ENCODE data around the gene ACSF3. TPM values are rescaled to one million over a fixed set of nuclear protein-coding genes. Genes with fewer than 3 reads are reported as not detected.
"Not testable (repeated sequence)": the region's sequence is repeated elsewhere in the genome, so short reads cannot be mapped to it uniquely, and the experiment has no call there.

The ACSF3 gene
- total RNA-seq, 1 donor from 2014 or later: 36.6 TPM

DNA sequence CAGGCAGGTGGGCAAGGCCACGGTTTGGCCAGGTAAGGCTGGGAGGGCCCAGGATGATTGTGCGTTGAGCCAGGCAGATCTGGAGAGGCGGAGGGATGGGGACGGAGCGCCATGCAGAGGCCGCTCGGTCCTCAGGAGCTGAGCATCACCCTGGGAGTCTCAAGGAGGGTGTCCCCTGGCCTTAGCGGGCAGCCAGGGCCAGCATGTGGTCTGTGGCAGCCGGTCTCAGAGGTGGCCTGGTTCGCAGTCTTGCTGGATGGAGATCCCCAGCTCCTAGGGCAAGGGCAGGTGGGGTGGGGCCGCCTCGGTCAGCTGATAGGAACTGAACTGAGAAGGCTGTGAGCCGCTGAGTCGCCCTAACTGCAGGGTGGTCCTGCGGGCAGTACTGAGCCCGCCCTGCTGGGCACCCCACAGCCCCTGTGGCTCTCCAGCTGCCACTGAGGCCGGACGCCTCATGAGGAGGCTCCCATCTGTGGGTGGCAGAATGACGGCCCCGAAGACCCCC, 66.2 kb downstream of the ACSF3 start:
- DNase-seq (ENCODE audit: low spot score): no peak

- no peak for DNase-seq (ENCODE audit: low spot score)
Measured at GRCh38 chr16:89160977-89161701, 67.5 kb downstream of the ACSF3 start.

- DNase-seq (ENCODE audit: low spot score): no peak
Measured at GRCh38 chr16:89161763-89162713, 68.4 kb downstream of the ACSF3 start.

- DNase-seq (ENCODE audit: low spot score): no peak
Measured at GRCh38 chr16:89163297-89163696, 69.6 kb downstream of the ACSF3 start.

DNA sequence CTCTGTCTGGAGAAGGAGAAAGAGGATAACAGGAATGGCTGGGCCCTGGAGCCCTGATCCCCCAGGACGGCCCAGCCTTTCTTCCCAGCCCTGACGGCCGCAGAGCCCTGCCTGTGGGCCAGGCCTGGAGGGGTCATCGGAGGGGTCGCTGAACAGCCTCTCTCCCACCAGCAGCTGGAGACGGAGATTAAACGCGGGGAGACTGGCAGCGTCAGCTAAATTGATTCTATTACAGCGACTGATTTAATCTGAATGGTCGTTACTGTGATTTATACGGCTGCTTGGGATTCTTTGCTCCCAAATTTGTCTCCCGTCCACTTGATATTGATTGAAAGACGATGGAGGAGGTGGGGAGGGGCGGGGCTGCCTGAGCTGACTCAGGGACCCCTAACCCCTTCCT, 70.8 kb downstream of the ACSF3 start:
- no peak for DNase-seq (ENCODE audit: low spot score)

- no peak for DNase-seq (ENCODE audit: low spot score)
Measured at GRCh38 chr16:89164847-89165680, 71.4 kb downstream of the ACSF3 start.

DNA sequence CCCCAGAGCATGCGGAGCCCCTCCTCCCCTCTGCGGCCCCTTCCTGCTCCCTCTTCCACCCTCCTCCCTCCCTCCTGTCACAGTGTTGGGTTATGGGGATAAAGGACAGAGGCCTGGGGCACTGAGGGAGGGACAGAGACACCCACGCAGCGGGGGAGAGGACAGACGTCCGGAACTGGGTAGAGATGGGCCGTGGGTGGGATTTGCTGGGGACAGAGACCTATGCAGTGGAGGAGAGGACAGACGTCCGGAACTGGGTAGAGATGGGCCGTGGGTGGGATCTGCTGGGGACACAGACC, 72.0 kb downstream of the ACSF3 start:
- not testable (repeated sequence) for DNase-seq (ENCODE audit: low spot score)

DNA sequence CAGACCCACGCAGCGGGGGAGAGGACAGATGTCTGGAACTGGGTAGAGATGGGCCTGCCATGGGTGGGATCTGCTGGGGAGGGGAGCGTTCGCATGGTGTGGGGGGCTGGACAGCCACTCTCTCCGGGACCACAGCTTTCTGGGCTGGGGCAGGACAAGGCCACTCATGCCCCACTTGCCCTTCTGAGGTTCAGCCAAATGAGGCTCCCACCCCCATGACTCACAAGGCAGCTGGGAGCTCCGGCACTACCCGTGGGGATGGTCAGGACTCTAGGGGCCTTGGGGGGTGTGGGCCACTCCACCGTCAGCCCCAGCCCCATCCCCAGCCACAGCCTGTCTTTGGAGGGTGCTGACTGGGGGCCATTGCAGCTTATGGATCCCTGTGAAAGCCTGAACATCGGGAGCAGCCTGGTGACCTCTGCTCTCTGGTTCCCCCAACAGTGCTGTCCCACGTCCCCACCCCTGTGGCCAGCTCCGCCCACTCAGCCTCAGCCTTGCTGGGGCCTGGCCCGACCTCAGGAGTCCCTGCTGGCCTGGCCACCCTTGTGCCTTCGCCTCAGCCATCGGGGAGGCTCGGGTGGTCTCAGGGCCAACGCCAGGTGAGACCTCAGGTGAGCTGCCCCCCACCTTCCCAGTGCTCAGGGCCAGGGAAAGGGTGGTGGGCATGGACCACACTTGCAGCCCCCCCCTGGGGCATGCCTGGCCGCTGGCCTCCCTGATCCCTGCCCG, 73.2 kb downstream of the ACSF3 start:
- no peak for DNase-seq (ENCODE audit: low spot score)

DNA sequence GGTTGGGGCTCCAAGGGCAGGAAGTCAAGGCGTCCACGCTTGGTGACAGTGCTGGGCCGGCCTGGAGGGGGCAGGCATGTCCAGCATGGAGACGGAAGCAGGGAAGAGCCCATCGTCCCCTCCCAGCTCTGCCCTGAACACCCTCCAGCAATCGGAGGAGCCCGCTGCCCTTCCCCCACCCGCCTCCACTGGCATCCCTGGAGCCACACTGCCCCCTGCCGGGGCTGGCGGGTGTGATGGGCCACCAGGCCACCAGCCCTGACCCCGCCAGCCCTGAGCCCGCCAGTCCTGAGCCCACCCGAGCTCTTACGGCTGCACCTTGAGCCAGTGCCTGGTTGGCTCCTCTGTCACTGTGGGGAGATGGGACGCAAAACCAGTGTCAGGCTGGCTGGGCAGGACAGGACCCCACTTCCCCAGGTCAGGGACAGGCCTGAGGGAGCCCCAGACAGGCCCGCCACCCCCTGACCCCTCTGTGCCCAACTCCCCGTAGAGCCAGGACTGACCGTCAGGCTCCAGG, 73.8 kb downstream of the ACSF3 start:
- DNase-seq (ENCODE audit: low spot score): peak; percentile 63

DNA sequence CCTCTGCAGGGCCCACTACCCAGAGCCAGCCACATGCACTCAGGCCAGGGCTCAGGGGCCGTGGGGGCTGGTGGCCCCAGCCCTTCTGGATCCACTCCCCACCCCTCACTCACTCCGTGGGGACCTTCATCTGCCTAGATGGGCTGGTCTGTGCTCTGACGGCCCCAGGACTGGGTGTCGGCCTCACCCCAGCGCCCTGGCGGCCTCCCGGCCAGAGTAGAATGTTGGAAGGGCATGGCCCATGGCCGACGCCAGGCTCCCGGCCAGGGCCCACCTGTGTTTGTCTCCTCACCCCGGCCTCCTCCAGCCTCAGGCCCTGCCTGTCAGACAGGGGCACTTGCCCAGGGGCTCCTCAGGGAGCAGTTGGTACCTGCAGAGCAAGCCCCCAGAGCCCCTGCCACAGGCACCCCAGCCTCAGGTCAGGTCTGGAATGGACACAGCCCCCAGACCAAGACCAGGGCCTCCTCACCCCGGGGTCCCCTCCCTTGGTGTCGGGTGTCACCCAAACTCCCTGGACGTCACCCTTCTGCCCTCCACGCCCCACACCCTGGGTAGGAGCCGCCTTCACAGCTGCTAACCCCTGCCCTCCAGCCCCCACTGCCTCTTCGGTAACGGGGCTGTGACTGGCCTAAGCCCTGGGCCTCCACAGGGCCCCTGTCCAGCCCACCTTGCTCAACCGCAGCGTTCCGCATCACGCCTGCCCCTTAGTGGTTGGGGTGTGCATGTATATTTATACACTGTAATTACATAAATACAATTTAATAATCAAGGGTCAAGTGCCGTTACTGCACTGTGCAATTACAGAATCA, 74.9 kb downstream of the ACSF3 start:
- no peak for DNase-seq (ENCODE audit: low spot score)

DNA sequence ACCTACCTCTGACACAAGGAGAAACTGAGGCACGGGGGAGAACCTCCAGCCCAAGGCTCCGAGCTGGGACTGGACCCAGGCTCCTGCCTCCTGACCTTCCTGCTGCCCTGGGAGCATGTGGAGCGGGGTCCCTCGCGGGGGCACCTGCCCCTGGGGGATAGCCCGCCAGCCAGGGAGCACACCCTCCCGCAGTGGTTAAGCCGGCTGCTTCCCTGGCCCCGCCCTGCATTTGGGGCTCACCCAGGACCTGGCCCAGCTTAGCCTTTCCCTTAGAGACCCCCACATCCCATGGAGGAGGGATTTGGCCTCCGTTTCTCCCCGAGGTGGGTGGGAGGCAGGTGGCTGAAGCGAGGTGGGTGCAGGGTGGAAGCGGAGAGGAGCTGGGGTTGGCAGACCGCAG, 76.1 kb downstream of the ACSF3 start:
- no peak for DNase-seq (ENCODE audit: low spot score)

- no peak for DNase-seq (ENCODE audit: low spot score)
Measured at GRCh38 chr16:89170346-89171215, 76.9 kb downstream of the ACSF3 start.

DNA sequence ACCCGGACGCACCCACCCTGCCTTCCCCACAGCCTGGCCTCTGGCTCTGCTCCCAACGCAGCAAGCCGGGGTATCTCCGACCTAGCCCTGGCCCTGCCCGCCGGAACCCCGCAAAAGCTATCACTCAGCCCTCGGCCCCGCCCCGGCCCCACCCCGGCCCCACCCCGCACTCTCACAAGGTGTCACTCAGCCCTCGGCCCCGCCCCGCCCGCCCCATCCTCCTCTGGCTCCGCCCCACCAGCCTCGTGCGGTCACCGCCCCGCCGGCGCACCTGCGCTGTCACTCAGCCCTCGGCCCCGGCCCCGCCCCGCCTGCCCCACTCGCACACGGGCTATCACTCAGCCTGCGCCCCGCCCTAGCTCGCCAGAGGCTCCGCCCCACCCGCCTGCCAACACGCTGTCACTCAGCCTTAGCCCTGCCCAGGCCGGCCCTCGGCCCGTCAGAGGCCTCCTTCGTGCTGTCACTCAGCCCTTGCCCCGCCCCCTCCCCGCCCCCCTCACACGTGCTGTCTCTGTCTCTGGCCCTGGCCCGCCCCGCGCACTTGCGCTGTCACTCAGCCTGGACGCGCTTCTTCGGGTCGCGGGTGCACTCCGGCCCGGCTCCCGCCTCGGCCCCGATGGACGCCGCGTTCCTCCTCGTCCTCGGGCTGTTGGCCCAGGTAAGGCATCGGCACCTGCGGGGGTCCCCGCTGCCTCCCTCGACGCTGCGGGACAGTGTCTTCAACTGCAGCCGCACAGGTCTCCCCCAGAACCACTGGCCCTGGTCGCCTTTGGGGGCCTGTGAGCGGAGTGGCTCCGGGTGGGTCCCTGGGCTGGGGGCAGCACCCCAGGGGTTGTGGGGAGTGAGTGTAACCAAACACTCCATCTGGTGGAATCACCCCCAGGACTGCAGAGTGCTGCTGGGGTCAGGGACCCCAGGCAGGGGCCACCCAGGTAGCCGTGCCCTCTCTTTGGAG, 77.8 kb downstream of the ACSF3 start, which contains the start of gene CDH15:
Gene CDH15 (plus strand): TSS at position 533 of the 955 bp plus-strand sequence. CDS start 84 bp downstream, at position 617.
- DNase-seq (ENCODE audit: low spot score): peak; percentile 82

DNA sequence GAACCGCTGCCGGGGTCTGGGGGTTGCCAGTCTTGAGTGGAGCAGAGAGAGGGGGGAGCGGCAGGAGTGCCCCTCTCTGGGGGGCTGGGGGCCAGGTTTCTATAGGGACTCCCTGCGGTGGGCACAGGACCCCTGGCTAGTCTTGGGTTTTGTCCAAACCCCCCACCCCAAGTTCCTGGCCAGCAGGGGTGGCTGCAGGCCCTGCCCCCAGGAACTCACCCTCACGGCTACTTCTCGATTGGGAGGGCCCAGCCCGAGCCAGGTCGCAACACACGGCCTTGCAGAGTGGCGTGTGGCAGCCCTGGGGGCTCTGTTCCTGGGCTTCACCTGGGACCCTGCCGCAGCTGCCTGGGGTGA, 78.5 kb downstream of the ACSF3 start:
- no peak for DNase-seq (ENCODE audit: low spot score)

GRCh38 chr16:89172528-89173173, 79.0 kb downstream of the ACSF3 start:
- no peak for DNase-seq (ENCODE audit: low spot score)

DNA sequence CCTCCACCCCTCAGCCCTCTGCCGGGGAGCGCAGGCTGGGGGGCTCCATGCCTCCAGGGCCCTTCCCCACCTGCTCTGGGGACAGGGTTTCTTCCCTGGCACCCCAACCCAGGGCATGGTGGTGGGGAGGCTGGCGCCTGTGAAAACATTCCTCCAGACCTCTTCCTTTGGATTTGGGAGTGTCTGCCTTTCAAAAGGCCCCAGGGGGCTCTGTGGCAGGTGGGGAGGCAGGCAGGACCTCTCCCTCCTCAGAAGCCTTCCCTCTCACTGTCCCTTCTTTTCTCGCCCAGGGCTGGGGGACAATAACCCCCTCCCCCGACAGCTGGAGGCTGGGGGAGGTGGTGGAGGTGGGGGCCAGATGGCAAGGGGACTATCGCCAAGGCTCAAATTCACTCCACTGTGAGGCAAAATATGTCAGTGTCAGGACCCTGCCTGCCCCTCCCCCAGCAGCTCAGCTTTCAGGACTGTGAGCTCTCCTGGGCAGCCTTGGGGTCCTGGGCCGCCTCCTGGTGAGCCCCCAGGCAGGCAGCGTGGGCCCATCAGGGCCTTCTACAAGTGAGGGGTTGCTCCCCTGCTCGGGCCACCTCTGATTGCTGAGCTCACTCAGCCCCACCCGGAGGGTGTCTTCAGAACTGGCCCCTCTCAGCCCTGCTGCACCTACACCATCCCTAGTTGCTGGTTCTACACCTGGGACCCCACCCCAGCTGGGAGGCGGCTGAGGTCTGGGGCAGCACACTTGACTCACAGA, 79.7 kb downstream of the ACSF3 start:
- DNase-seq (ENCODE audit: low spot score): no peak

Data from umbilical cord (tissue), 2 donors.